Jurkat, Clone E6-1 (cell line): ENCODE results near the gene CACNA1C.
A peak's percentile ranks its signal among the peaks of the same experiment; 100 is the strongest.

Source experiments
- DNase-seq: peaks from one replicate; pipeline ENCODE4 v3.0.0-alpha.2; 2011; ENCODE audit warnings: low read depth, low spot score
- H3K4me3 ChIP-seq: 2 replicates; pipeline ENCODE4 v1.5.1; 2011; ENCODE audit warnings: mild to moderate bottlenecking, low read length, control low read depth, moderate library complexity

Gene CACNA1C

GRCh38 chr12:2068653-2069052, 15.9 kb downstream of the CACNA1C start:
- no peak for DNase-seq
- no peak overlapping the region for H3K4me3 ChIP-seq

DNA sequence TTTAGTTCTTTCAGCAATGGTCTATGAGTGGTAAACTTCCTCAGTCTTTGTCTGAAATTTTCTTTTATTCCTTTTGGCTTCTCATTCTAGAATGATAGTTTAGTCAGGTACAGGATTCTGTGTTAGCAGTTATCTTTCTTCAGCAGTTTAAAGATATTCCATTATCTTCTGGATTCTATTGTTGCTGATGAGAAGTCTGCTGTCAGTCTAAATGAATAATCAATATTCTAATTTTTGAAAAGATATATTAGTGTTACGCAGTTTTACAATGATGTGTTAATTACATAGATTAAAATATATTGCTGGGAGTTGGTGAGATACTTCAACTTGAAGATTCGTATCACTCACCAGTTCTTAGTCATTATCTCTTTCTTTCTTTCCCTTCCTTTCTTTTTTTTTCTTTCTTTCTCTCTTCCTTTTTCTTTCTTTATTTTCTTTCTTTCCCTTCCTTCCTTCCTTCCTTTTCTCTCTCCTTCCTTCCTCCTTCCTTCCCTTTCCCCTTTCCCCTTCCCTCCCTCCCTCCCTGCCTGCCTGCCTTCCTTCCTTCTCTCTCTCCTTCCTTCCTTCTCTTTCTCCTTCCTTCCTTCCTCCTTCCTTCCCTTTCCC, 17.8 kb downstream of the CACNA1C start:
- no peak for DNase-seq

DNA sequence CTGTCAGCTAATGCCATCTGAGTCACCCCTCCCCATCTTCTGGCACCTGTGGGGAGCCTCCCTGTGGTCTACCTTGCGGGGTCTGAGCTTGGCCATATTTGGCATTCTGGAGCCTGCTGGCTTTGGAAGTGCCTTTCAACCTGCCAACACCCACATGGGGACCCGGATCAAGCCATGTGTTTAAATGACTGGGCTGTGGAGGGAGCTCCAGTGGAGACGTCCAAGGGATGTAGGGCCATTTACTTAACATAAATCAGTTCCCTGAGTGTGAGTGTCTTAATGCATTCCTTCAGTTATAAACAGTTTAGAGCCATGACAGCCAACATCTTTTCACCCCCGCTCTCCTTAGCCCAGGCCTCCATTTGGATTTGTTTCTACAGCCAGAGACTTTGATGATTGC, 22.0 kb downstream of the CACNA1C start:
- DNase-seq = no peak
- H3K4me3 ChIP-seq = no peak overlapping the region

More for the DNA sequence above, 17.8 kb downstream of the CACNA1C start:
- no peak overlapping the region for H3K4me3 ChIP-seq

DNA sequence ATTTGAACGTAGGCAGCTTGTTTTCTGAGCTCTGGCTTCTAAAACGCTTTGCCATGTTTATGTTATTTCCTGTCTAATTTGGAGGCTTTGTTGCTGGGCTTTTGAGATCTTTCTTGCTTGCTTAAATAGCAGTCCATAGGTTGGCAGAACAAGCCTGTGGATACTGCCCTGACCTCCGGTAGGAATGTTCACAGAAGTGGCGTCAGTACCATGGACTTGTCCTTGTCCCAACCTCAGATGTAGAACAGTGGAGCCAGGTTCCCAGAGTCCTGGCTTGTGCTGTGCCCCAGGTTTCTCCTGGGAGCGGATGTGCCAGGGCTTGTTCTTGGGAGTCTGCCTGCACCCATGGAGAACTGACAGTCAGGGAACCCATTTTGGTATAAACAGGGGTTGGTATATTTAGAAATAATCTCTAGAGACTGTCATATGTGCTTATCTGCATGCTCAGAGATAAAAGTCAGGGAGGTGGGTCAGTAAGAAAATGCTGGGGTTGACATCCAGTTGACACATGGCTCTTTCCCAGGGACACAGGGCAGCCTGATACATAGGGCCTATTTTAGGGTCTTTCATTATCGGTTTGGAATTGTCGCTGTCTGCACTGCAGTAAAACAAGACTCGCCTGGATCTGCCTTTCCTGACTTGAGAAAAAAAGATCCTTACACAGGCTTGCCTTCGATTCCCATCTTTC, 22.9 kb downstream of the CACNA1C start:
- no peak overlapping the region for H3K4me3 ChIP-seq
- no peak for DNase-seq

- DNase-seq = no peak
- no peak overlapping the region for H3K4me3 ChIP-seq
Measured at GRCh38 chr12:2076196-2076570, 23.4 kb downstream of the CACNA1C start.

- H3K4me3 ChIP-seq = no peak overlapping the region
Measured at GRCh38 chr12:2076728-2077127, 23.9 kb downstream of the CACNA1C start.

GRCh38 chr12:2080604-2081003, 27.8 kb downstream of the CACNA1C start:
- no peak for DNase-seq
- H3K4me3 ChIP-seq = no peak overlapping the region

More at GRCh38 chr12:2076728-2077127, 23.9 kb downstream of the CACNA1C start:
- no peak for DNase-seq

GRCh38 chr12:2082321-2082720, 29.5 kb downstream of the CACNA1C start:
- no peak for DNase-seq

GRCh38 chr12:2083008-2083407, 30.2 kb downstream of the CACNA1C start:
- no peak for DNase-seq

More at GRCh38 chr12:2082321-2082720, 29.5 kb downstream of the CACNA1C start:
- H3K4me3 ChIP-seq = no peak overlapping the region

GRCh38 chr12:2083561-2083960, 30.8 kb downstream of the CACNA1C start:
- H3K4me3 ChIP-seq = no peak overlapping the region
- no peak for DNase-seq

More at GRCh38 chr12:2083008-2083407, 30.2 kb downstream of the CACNA1C start:
- H3K4me3 ChIP-seq = no peak overlapping the region

GRCh38 chr12:2084553-2085296, 31.9 kb downstream of the CACNA1C start:
- no peak overlapping the region for H3K4me3 ChIP-seq
- DNase-seq = no peak

DNA sequence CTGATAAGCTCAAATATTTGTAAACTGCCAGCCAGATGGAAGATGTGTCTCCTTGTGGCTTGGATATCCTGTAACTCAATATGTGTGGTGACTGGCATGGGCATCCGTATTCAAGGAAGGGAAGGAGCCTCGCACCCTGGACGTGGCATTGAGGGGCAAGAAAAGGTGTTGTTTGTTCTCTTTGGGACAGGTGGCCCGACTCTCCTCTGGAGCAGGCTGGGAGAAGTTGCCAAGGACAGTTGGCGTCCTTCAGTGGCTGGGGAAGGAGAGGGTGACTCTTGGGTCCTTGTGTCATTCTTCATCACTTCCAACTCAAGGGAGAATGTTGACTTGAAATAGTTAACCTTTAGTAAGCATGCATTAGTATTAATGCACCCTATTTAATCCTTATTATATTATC, 39.6 kb downstream of the CACNA1C start:
- H3K4me3 ChIP-seq = no peak overlapping the region
- DNase-seq = no peak

- DNase-seq = no peak
- no peak overlapping the region for H3K4me3 ChIP-seq
Measured at GRCh38 chr12:2092890-2093289, 40.1 kb downstream of the CACNA1C start.

GRCh38 chr12:2094597-2094996, 41.8 kb downstream of the CACNA1C start:
- peak; percentile 16 for DNase-seq
- H3K4me3 ChIP-seq = no peak overlapping the region

DNA sequence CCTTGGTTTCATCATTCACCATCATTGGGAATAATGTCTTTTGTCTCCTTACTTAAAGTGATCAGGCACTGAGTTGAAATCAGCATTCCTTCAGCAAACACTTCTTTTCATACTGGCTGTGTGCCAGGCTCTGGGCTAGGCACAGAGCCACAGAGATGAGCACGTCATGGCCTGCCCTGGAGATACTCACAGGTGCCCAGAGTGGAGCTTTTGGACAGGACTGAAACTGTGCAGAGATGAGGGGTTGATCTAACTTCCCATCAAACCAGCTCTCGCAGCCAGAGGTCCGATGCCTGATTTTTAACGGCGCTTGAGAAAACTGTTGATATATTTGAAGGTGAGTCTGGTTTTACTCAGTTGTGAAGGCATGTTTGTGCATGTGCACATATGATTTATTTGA, 43.1 kb downstream of the CACNA1C start:
- H3K4me3 ChIP-seq = no peak overlapping the region
- no peak for DNase-seq

- H3K4me3 ChIP-seq = no peak overlapping the region
- no peak for DNase-seq
Measured at GRCh38 chr12:2097617-2098016, 44.8 kb downstream of the CACNA1C start.

- no peak for DNase-seq
- H3K4me3 ChIP-seq = no peak overlapping the region
Measured at GRCh38 chr12:2098852-2099251, 46.1 kb downstream of the CACNA1C start.

- no peak overlapping the region for H3K4me3 ChIP-seq
- no peak for DNase-seq
Measured at GRCh38 chr12:2099595-2099994, 46.8 kb downstream of the CACNA1C start.

DNA sequence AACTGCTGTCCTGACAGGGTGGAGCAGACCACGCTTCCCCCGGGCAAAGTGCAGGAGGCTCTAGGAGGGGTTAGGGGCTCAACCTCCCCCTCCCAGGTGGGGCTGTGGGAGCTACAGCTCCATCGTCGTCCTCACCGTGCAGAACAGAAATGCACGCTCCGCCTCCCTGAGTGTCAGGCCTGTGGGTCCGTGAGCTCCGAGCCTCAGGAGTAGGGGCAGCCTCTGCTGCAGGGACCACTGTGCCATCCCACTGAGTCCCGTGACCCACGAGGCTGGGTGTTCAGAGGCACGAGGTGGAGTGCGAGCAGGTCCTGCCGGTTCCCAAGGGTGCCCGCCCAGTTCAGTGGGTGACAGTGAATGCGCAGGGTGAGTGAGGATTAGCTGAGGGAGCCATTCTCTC, 48.6 kb downstream of the CACNA1C start:
- DNase-seq = no peak
- no peak overlapping the region for H3K4me3 ChIP-seq

DNA sequence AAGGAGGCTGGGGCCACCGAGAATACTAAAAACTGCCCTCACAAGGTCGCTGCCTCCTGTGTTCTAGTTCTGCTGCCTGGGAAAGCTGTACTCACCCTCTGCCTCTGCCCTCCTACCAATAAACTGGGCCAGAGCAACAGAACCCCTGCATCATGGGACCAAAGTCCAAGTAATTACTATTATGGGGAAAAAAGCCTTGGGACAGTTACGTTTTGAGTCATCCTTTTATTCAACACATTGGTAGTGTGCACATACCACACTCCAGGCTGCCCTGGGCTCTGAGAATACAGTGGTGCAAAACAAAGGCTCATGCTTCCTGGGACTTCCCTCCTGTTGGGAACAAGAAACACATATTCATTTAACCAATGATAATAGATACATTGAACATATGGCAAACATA, 49.0 kb downstream of the CACNA1C start:
- no peak overlapping the region for H3K4me3 ChIP-seq
- no peak for DNase-seq
